ENCODE results near the gene FAAH2.
"Not testable (repeated sequence)": the region's sequence is repeated elsewhere in the genome, so short reads cannot be mapped to it uniquely, and the experiment has no call there.

- not testable (repeated sequence) for TF ChIP-seq CTCF (IDR thresholded peaks at IDR 0.05; ENCODE audit: borderline replicate concordance, extremely low read depth, low read length, poor library complexity, severe bottlenecking); EZH2 (IDR thresholded peaks at IDR 0.05; ENCODE audit: borderline replicate concordance, low read depth, low read length, severe bottlenecking)
Measured at GRCh38 chrX:57403191-57403590, 116.7 kb downstream of the FAAH2 start.

Data from DND-41 (cell line).